ENCODE results near the gene ZNF580.

ZNF580 gene

GRCh38 chr19:55641426-55642152, 787 bp downstream of the ZNF580 start:
- in situ Hi-C loops (cut with MboI; ENCODE audit: low sequenced_read_pairs, unreplicated experiment), result no loop called here
- DNase-seq (ENCODE audit: low spot score), result no peak
- TF ChIP-seq, protein P1, sequence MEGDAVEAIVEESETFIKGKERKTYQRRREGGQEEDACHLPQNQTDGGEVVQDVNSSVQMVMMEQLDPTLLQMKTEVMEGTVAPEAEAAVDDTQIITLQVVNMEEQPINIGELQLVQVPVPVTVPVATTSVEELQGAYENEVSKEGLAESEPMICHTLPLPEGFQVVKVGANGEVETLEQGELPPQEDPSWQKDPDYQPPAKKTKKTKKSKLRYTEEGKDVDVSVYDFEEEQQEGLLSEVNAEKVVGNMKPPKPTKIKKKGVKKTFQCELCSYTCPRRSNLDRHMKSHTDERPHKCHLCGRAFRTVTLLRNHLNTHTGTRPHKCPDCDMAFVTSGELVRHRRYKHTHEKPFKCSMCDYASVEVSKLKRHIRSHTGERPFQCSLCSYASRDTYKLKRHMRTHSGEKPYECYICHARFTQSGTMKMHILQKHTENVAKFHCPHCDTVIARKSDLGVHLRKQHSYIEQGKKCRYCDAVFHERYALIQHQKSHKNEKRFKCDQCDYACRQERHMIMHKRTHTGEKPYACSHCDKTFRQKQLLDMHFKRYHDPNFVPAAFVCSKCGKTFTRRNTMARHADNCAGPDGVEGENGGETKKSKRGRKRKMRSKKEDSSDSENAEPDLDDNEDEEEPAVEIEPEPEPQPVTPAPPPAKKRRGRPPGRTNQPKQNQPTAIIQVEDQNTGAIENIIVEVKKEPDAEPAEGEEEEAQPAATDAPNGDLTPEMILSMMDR (IDR thresholded peaks at IDR 0.05; ENCODE audit: borderline replicate concordance, control extremely low read depth, extremely low read depth, insufficient read depth, missing control alignments), result no peak

DNA sequence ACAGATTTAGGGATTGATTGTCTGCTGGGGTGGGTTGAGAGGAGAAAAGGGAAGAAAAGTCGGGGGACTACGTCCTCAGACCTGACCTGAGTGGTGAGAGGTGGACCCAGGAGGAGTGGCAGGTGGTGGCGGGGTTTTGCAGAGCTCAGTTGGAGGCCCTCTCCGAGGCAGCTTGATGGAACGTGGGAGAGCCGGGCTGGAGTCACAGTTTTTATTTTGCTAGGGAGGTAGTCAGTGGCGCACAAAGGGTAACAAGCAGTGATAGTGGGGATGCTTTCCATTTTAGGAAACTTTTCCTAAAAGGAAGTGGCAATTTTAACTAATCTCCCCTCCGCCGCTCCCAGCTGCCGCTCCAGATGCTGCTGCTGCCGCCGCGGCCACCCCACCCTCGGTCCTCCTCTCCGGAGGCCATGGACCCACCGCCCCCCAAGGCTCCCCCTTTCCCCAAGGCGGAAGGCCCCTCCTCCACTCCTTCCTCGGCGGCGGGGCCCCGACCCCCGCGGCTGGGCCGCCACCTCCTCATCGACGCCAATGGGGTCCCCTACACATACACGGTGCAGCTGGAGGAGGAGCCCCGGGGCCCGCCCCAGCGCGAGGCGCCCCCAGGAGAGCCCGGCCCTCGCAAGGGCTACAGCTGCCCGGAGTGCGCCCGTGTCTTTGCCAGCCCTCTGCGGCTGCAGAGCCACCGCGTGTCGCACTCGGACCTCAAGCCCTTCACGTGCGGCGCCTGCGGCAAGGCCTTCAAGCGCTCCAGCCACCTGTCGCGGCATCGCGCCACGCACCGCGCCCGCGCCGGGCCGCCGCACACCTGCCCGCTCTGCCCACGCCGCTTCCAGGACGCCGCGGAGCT, 1.6 kb downstream of the ZNF580 start:
- DNase-seq (ENCODE audit: low spot score), result no peak
- in situ Hi-C loops (cut with MboI; ENCODE audit: low sequenced_read_pairs, unreplicated experiment), result no loop called here
- TF ChIP-seq, protein P1 (IDR thresholded peaks at IDR 0.05; ENCODE audit: borderline replicate concordance, control extremely low read depth, extremely low read depth, insufficient read depth, missing control alignments), result no peak

GRCh38 chr19:55643003-55643886, 2.4 kb downstream of the ZNF580 start, which contains the start of gene ZNF581:
ZNF581 (plus strand) TSS chr19:55643649; CDS start chr19:55644572, 923 bp downstream.
- TF ChIP-seq, protein P1 (IDR thresholded peaks at IDR 0.05; ENCODE audit: borderline replicate concordance, control extremely low read depth, extremely low read depth, insufficient read depth, missing control alignments), result no peak
- peak; percentile 86 for DNase-seq (ENCODE audit: low spot score)
- in situ Hi-C loops (cut with MboI; ENCODE audit: low sequenced_read_pairs, unreplicated experiment), result no loop called here

DNA sequence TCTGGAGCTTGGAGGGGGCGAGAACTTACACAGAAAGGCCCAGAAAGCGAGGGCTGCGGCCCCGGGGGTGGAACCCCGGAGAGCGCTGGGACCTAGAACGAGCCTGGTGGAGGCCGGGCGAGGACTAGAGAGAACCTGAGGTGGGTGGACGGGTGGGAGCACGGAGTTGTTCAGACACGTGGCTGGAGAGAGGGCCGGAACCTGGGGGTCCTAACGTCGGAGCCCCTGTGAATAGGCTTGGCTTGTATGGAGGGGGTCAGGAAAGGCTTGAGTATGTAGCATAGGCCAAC, 3.0 kb downstream of the ZNF580 start:
- DNase-seq (ENCODE audit: low spot score), result no peak
- in situ Hi-C loops (cut with MboI; ENCODE audit: low sequenced_read_pairs, unreplicated experiment), result no loop called here
- TF ChIP-seq, protein P1 (IDR thresholded peaks at IDR 0.05; ENCODE audit: borderline replicate concordance, control extremely low read depth, extremely low read depth, insufficient read depth, missing control alignments), result no peak

- TF ChIP-seq, protein P1 (IDR thresholded peaks at IDR 0.05; ENCODE audit: borderline replicate concordance, control extremely low read depth, extremely low read depth, insufficient read depth, missing control alignments), result no peak
- no peak for DNase-seq (ENCODE audit: low spot score)
- in situ Hi-C loops (cut with MboI; ENCODE audit: low sequenced_read_pairs, unreplicated experiment), result no loop called here
Measured at GRCh38 chr19:55644191-55644833, 3.5 kb downstream of the ZNF580 start.

Data from GM13976 (cell line).